K562 (cell line): Measurements from ENCODE around the gene ING5. TPM values are rescaled to one million over a fixed set of nuclear protein-coding genes. Genes with fewer than 3 reads are reported as not detected.

Source experiments
- NCOA6 ChIP-seq: fragments of 450-650 bp; IDR thresholded peaks from 2 replicates; pipeline ENCODE4 v1.6.1; 2017; ENCODE audit warnings: mild to moderate bottlenecking
- PHB2 ChIP-seq: fragments of 450-650 bp; IDR thresholded peaks from 2 replicates; pipeline ENCODE4 v1.6.1; 2017; ENCODE audit warnings: low read depth
- polyA plus RNA-seq, 8 experiments: library from polyadenylated mRNA; depleted of rRNA in 4 of 8; stranded (reverse) in 5 of 8; unstranded in 3 of 8; fragments of >200 nt; fragmentation: Nextera tagmentation in 2 of 8; fragmentation: Illumina TruSeq in 1 of 8; extraction: Ambion mirVana in 2 of 8; extraction: Trizol in 1 of 8; gene quantifications; 2 replicates each; pipeline versions ENCODE4 v1.2.1 to v1.2.3, GENCODE V29; 2011 to 2014; ENCODE audit warnings: inconsistent platforms in 1 of 8, missing spikeins in 1 of 8
- total RNA-seq, 7 experiments: library from RNA; depleted of rRNA in 6 of 7; stranded (reverse); fragments of >200 nt in 6 of 7; fragmentation: Illumina TruSeq in 2 of 7; extraction: Trizol in 2 of 7; gene quantifications; 2 replicates each; pipeline versions ENCODE4 v1.2.1 to v1.2.3, GENCODE V29; 2011 to 2021; ENCODE audit warnings: low replicate concordance in 1 of 7
- TF ChIP-seq, protein P1 (sequence below), 2 experiments: fragments of 450-650 bp; IDR thresholded peaks; 2 replicates each; pipeline ENCODE4 v1.6.1; 2016; ENCODE audit warnings: mild to moderate bottlenecking in 2 of 2, borderline replicate concordance in 1 of 2, low read depth in 1 of 2, moderate library complexity in 1 of 2

Gene ING5
- total and polyA plus RNA-seq, 9 of the 15 experiments (the other 6 are each of a cell fraction or from before 2014, with no cell fraction given), result 10.4 to 53.3 (median 27.9) TPM

DNA sequence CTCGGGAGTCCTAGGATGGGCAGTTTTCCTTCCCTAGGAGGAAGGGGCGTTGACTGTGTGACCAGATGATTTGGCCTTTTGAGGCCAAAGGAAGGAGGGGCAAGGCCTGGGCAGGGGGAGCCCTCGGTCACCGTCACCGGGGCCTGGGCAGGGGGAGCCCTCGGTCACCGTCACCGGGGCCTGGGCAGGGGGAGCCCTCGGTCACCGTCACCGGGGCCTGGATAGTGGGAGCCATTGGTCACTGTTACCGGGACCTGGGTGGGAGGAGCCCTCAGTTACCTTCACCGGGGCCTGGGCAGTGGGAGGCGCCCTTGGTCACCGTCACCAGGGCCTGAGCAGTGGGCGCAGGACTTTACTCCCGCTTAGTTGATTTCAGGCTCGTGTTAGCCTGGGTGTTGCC lies 49.9 kb downstream of the ING5 start (continued):
- TF ChIP-seq, protein P1, sequence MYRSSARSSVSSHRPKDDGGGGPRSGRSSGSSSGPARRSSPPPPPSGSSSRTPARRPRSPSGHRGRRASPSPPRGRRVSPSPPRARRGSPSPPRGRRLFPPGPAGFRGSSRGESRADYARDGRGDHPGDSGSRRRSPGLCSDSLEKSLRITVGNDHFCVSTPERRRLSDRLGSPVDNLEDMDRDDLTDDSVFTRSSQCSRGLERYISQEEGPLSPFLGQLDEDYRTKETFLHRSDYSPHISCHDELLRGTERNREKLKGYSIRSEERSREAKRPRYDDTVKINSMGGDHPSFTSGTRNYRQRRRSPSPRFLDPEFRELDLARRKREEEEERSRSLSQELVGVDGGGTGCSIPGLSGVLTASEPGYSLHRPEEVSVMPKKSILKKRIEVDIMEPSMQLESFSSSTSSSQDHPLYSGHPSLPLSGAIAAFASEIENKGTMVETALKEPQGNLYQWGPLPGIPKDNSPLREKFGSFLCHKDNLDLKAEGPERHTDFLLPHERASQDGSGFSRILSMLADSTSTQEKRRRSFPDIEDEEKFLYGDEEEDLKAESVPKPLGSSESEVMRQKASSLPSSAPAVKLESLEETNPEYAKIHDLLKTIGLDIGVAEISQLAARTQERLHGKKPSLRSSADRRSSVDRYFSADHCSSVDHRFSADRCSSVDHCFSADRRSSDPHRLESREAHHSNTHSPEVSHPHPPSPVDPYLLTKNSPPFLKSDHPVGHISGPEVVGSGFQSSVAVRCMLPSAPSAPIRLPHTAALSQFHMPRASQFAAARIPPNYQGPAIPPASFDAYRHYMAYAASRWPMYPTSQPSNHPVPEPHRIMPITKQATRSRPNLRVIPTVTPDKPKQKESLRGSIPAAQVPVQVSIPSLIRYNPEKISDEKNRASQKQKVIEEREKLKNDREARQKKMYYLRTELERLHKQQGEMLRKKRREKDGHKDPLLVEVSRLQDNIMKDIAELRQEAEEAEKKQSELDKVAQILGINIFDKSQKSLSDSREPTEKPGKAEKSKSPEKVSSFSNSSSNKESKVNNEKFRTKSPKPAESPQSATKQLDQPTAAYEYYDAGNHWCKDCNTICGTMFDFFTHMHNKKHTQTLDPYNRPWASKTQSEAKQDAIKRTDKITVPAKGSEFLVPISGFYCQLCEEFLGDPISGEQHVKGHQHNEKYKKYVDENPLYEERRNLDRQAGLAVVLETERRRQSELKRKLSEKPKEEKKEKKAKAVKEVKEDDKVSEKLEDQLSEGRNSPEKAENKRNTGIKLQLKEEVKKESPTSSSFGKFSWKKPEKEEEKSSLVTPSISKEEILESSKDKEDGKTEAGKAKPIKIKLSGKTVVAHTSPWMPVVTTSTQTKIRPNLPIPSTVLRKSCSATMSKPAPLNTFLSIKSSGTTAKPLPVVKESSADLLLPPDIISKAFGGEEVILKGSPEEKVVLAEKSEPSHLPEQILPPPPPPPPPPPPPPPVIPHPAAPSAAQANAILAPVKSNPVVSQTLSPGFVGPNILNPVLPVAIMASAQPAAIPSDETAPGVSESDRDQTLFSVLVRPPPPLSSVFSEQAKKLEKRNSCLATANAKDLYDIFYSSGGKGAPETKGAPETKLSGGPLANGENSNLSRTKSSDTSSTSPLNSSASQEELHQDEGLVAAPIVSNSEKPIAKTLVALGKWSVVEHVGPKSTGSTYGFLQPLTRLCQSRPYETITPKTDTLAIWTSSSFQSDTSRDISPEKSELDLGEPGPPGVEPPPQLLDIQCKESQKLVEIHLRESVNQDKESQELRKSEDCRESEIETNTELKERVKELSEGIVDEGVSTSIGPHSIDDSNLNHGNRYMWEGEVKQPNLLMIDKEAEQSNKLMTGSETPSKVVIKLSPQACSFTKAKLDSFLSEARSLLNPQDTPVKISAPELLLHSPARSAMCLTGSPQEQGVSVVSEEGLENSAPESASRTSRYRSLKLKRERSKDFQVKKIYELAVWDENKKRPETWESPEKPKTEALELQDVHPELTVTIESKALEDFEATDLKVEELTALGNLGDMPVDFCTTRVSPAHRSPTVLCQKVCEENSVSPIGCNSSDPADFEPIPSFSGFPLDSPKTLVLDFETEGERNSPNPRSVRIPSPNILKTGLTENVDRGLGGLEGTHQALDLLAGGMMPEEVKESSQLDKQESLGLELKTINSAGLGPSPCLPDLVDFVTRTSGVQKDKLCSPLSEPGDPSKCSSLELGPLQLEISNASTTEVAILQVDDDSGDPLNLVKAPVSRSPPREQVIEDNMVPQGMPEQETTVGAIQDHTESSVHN (IDR thresholded peaks at IDR 0.05; ENCODE audit: borderline replicate concordance in 1 of 2, low read depth in 1 of 2), result no peak
- TF ChIP-seq NCOA6 (no peak), PHB2 (no peak)
